Measurements from ENCODE around the gene RUNX3.

Gene RUNX3

DNA sequence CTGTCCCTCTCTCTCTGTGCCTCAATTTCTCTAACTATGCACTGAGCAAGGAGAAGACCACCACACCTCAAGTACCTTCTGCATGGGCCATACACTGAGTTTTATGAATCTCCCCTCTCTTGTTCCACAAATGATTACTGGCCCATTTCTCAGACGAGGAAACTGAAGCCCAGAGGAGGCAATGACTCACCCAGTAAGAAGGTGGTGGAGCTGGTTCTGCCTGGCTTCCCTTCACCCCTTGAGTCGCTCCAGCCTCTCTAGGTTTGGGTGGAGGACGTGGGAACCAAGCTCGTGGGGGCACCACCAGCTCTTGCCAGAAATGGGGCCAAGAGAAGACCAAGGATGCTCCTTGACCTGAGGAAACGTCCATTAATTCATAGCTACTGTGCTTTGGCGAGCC is 21.3 kb upstream of the RUNX3 start:
- Histone ChIP-seq H3F3A (ENCODE audit: control insufficient read depth, insufficient read depth) (peaks cover 9% of the 10 kb centered on the region), H3K27ac (ENCODE audit: low read depth, low read length) (no peak overlapping the region), H3K4me1 (ENCODE audit: control insufficient read depth, low read length) (peaks cover 51% of the 10 kb centered on the region), H3K36me3 (ENCODE audit: control insufficient read depth, low read length) (no peaks in the 10 kb centered on the region), H3K79me2 (ENCODE audit: control insufficient read depth, low read length) (no peaks in the 10 kb centered on the region), H3K27me3 (ENCODE audit: control insufficient read depth, low read length) (no peaks in the 10 kb centered on the region), H3K4me3 (ENCODE audit: low read length) (no peak overlapping the region), H3K9me2 (replicated peaks; ENCODE audit: control insufficient read depth, low read length) (no peaks in the 10 kb centered on the region), H4K20me1 (ENCODE audit: control insufficient read depth, insufficient read depth, low read depth, low read length) (no peaks in the 10 kb centered on the region), H3K4me2 (ENCODE audit: low read length) (no peak overlapping the region), H3K9me3 (ENCODE audit: control insufficient read depth, insufficient read depth, low read length) (no peaks in the 10 kb centered on the region)
- no peak for TF ChIP-seq EZH2phosphoT487 (IDR thresholded peaks at IDR 0.05; ENCODE audit: borderline replicate concordance, low read length)
- TF ChIP-seq, protein P1, sequence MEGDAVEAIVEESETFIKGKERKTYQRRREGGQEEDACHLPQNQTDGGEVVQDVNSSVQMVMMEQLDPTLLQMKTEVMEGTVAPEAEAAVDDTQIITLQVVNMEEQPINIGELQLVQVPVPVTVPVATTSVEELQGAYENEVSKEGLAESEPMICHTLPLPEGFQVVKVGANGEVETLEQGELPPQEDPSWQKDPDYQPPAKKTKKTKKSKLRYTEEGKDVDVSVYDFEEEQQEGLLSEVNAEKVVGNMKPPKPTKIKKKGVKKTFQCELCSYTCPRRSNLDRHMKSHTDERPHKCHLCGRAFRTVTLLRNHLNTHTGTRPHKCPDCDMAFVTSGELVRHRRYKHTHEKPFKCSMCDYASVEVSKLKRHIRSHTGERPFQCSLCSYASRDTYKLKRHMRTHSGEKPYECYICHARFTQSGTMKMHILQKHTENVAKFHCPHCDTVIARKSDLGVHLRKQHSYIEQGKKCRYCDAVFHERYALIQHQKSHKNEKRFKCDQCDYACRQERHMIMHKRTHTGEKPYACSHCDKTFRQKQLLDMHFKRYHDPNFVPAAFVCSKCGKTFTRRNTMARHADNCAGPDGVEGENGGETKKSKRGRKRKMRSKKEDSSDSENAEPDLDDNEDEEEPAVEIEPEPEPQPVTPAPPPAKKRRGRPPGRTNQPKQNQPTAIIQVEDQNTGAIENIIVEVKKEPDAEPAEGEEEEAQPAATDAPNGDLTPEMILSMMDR (IDR thresholded peaks at IDR 0.05; ENCODE audit: low read depth, low read length, poor library complexity, severe bottlenecking): no peak

DNA sequence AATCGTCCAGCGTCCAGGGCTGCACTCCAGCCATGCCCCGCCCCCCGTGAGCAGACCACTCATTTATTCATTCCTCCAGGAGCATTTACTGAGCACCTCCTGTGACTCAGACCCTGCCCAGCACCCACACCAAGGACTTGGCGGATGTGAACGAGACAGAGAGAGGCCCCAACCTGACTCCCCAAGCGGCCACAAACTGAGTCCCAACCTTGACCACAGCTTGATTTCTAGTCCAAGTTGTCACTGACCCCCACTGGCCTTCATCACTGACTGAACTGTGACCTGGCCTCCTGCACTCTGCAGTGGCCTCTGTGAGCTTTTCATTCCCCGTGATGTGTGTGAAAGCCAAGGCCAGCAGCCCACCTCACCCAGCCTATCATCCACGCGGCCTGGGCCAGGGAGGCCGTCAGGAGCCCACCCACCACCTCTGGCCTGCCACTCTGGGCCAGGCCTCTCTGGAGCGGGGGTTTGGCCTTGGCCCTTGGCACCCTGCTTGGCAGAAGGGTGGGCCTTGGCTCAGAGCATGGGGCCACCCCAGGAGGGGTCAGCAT is 19.3 kb upstream of the RUNX3 start:
- Histone ChIP-seq H4K20me1 (ENCODE audit: control insufficient read depth, insufficient read depth, low read depth, low read length) (no peaks in the 10 kb centered on the region), H3K9me3 (ENCODE audit: control insufficient read depth, insufficient read depth, low read length) (no peaks in the 10 kb centered on the region), H3K27ac (ENCODE audit: low read depth, low read length) (no peak overlapping the region), H3F3A (ENCODE audit: control insufficient read depth, insufficient read depth) (peaks cover 9% of the 10 kb centered on the region), H3K4me2 (ENCODE audit: low read length) (no peak overlapping the region), H3K9me2 (replicated peaks; ENCODE audit: control insufficient read depth, low read length) (no peaks in the 10 kb centered on the region), H3K79me2 (ENCODE audit: control insufficient read depth, low read length) (no peaks in the 10 kb centered on the region), H3K36me3 (ENCODE audit: control insufficient read depth, low read length) (no peaks in the 10 kb centered on the region), H3K4me3 (ENCODE audit: low read length) (no peak overlapping the region), H3K27me3 (ENCODE audit: control insufficient read depth, low read length) (no peaks in the 10 kb centered on the region), H3K4me1 (ENCODE audit: control insufficient read depth, low read length) (peaks cover 43% of the 10 kb centered on the region)
- TF ChIP-seq, protein P1 (IDR thresholded peaks at IDR 0.05; ENCODE audit: low read depth, low read length, poor library complexity, severe bottlenecking): no peak

DNA sequence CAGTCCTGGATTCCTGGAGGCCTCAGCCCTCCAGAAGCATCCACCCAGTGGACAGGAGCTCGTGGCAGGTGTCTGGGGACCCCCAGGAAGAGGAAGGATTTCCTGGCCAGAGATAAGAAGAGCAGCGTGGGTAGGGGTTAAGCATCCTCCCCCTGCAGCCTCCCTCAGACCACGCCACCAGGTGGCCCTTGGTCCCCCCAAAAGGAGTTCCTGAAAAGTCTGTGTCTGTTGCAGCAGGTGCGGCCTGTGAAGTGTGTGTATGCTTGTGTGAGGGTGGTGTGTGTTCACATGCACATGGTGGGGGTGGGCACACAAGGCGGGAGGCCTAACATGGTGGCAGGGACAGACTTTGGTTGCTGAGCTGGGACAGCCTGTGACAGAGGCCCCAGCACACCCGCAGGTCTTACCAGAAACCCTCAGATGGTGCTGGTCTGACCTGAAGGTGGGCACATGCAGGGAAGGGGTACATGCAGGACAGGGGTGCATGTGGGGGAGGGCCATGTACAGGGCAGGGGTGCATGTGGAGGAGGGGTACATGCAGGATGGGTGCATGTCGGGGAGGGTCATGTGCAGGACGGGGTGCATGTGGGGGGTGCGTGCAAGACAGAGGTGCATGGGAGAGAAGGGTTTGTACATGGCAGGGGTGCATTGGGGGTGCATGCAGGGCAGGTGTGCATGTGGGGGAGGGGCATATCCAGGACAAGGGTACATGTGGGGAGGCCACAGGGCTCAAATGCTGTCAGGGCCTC is 18.2 kb upstream of the RUNX3 start:
- Histone ChIP-seq H3K79me2 (ENCODE audit: control insufficient read depth, low read length) (no peaks in the 10 kb centered on the region), H4K20me1 (ENCODE audit: control insufficient read depth, insufficient read depth, low read depth, low read length) (no peaks in the 10 kb centered on the region), H3K9me2 (replicated peaks; ENCODE audit: control insufficient read depth, low read length) (no peaks in the 10 kb centered on the region), H3K27me3 (ENCODE audit: control insufficient read depth, low read length) (no peaks in the 10 kb centered on the region), H3K9me3 (ENCODE audit: control insufficient read depth, insufficient read depth, low read length) (no peaks in the 10 kb centered on the region), H3K36me3 (ENCODE audit: control insufficient read depth, low read length) (no peaks in the 10 kb centered on the region), H3K4me1 (ENCODE audit: control insufficient read depth, low read length) (peaks cover 33% of the 10 kb centered on the region), H3F3A (ENCODE audit: control insufficient read depth, insufficient read depth) (peaks cover 9% of the 10 kb centered on the region), H3K4me2 (ENCODE audit: low read length) (peak overlapping the region; percentile 53), H3K27ac (ENCODE audit: low read depth, low read length) (no peak overlapping the region), H3K4me3 (ENCODE audit: low read length) (peak overlapping the region; percentile 17; the same call in 1 of the 2 replicates)
- no peak for TF ChIP-seq EZH2phosphoT487 (IDR thresholded peaks at IDR 0.05; ENCODE audit: borderline replicate concordance, low read length)
- TF ChIP-seq, protein P1 (IDR thresholded peaks at IDR 0.05; ENCODE audit: low read depth, low read length, poor library complexity, severe bottlenecking): peak; percentile 45
